Measurements from ENCODE around the gene TSPAN9.
A peak's percentile ranks its signal among the peaks of the same experiment; 100 is the strongest.

The TSPAN9 gene

GRCh38 chr12:3139760-3140159 lies 62.6 kb downstream of the TSPAN9 start:
- Histone ChIP-seq H3K27ac (peak overlapping the region; percentile 80), H3K4me3 (ENCODE audit: low read depth, low read length) (no peak overlapping the region), H3K9me3 (ENCODE audit: severe bottlenecking) (peaks cover 9% of the 10 kb centered on the region), H3K36me3 (no peaks in the 10 kb centered on the region; the same call in 1 of the 2 replicates), H3K27me3 (ENCODE audit: insufficient read depth, low read depth, severe bottlenecking) (no peaks in the 10 kb centered on the region)
- DNase-seq, result peak; percentile 97
- no peak for TF ChIP-seq CTCF (IDR thresholded peaks at IDR 0.05; ENCODE audit: low read depth, low read length)

- Histone ChIP-seq H3K27me3 (ENCODE audit: insufficient read depth, low read depth, severe bottlenecking) (no peaks in the 10 kb centered on the region), H3K27ac (peak overlapping the region; percentile 80), H3K9me3 (ENCODE audit: severe bottlenecking) (peaks cover 9% of the 10 kb centered on the region), H3K4me3 (ENCODE audit: low read depth, low read length) (peak overlapping the region; percentile 33), H3K36me3 (no peaks in the 10 kb centered on the region; the same call in 1 of the 2 replicates)
- no peak for TF ChIP-seq CTCF (IDR thresholded peaks at IDR 0.05; ENCODE audit: low read depth, low read length)
- peak; percentile 54 for DNase-seq
These were observed 63.1 kb downstream of the TSPAN9 start for GRCh38 chr12:3140284-3140683.

- H3K27me3 ChIP-seq (ENCODE audit: insufficient read depth, low read depth, severe bottlenecking), result no peaks in the 10 kb centered on the region
- H3K36me3 ChIP-seq, result no peaks in the 10 kb centered on the region; the same call in 1 of the 2 replicates
- peak overlapping the region; percentile 80 for H3K27ac ChIP-seq
- peak; percentile 40; the same call in 1 of the 2 replicates for TF ChIP-seq CTCF (IDR thresholded peaks at IDR 0.05; ENCODE audit: low read depth, low read length)
- H3K4me3 ChIP-seq (ENCODE audit: low read depth, low read length), result peak overlapping the region; percentile 18
- DNase-seq, result peak; percentile 75
- peaks cover 9% of the 10 kb centered on the region for H3K9me3 ChIP-seq (ENCODE audit: severe bottlenecking)
These were observed 64.5 kb downstream of the TSPAN9 start for GRCh38 chr12:3141339-3142321.

GRCh38 chr12:3142386-3142785 lies 65.2 kb downstream of the TSPAN9 start:
- Histone ChIP-seq H3K36me3 (no peaks in the 10 kb centered on the region; the same call in 1 of the 2 replicates), H3K27me3 (ENCODE audit: insufficient read depth, low read depth, severe bottlenecking) (no peaks in the 10 kb centered on the region), H3K9me3 (ENCODE audit: severe bottlenecking) (peaks cover 9% of the 10 kb centered on the region), H3K27ac (peak overlapping the region; percentile 80), H3K4me3 (ENCODE audit: low read depth, low read length) (peak overlapping the region; percentile 18)
- TF ChIP-seq CTCF (IDR thresholded peaks at IDR 0.05; ENCODE audit: low read depth, low read length), result no peak
- DNase-seq, result peak; percentile 85

- Histone ChIP-seq H3K36me3 (no peaks in the 10 kb centered on the region; the same call in 1 of the 2 replicates), H3K4me3 (ENCODE audit: low read depth, low read length) (no peak overlapping the region), H3K9me3 (ENCODE audit: severe bottlenecking) (peaks cover 9% of the 10 kb centered on the region), H3K27ac (0 out of 2 replicates have a peak overlapping the region, but pooled peaks have one; percentile 15), H3K27me3 (ENCODE audit: insufficient read depth, low read depth, severe bottlenecking) (no peaks in the 10 kb centered on the region)
- no peak for TF ChIP-seq CTCF (IDR thresholded peaks at IDR 0.05; ENCODE audit: low read depth, low read length)
- no peak for DNase-seq
These were observed 67.3 kb downstream of the TSPAN9 start for GRCh38 chr12:3144495-3144894.

All from WERI-Rb-1 (cell line).